NCI-H2107 treated with DMSO at 0.1 percent for 48 hours (cell line): Measurements from ENCODE around the gene ORMDL3.
"Not testable (repeated sequence)": the region's sequence is repeated elsewhere in the genome, so short reads cannot be mapped to it uniquely, and the experiment has no call there.

Experiments
- DNase-seq: peaks from one replicate; lab custom pipeline; 2025; ENCODE audit not compliant: unreplicated experiment; lab: John Stamatoyannopoulos, UW

The ORMDL3 gene

GRCh38 chr17:39887078-39887477 is 40.3 kb downstream of the ORMDL3 start:
- no peak for DNase-seq

DNA sequence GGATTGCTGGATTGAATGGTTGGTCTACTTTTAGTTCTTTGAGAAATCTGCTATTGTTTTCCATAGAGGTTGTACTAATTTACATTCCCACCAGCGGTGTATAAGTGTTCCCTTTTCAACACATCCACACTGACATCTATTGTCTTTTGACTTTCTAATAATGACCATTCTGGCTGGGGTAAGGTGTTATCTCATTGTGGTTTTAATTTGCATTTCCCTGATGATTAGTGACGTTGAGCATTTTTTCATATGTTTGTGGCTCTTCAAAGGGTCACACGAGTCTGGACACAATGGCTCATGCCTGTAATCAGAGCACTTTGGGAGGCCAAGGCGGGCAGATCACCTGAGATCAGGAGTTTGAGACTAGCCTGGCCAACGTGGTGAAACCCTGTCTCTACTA is 41.3 kb downstream of the ORMDL3 start:
- not testable (repeated sequence) for DNase-seq

GRCh38 chr17:39872751-39873150 is 54.6 kb downstream of the ORMDL3 start:
- DNase-seq, result peak; percentile 31

- no peak for DNase-seq
Measured at GRCh38 chr17:39871801-39872200, 55.6 kb downstream of the ORMDL3 start.
